ENCODE results near the gene FAM200B. TPM values are rescaled to one million over a fixed set of nuclear protein-coding genes. Genes with fewer than 3 reads are reported as not detected.
A peak's percentile ranks its signal among the peaks of the same experiment; 100 is the strongest.

FAM200B gene
- total and polyA plus RNA-seq, 2 experiments from 2014 or later, result 38.2 to 65.9 TPM

GRCh38 chr4:15651676-15652075, 30.0 kb upstream of the FAM200B start:
- DNase-seq (ENCODE audit: low read depth in 1 of 2, low spot score in 1 of 2), result no peak
- H3K27me3 ChIP-seq, result no peaks in the 10 kb centered on the region
- no peaks in the 10 kb centered on the region for H3K9me3 ChIP-seq (ENCODE audit: low read depth)
- peak overlapping the region; percentile 98 for H3K27ac ChIP-seq
- no peak overlapping the region for H3K4me3 ChIP-seq
- TF ChIP-seq CTCF (IDR thresholded peaks at IDR 0.05; ENCODE audit: low read depth, low read length), result no peak
- H3K36me3 ChIP-seq, result no peaks in the 10 kb centered on the region
- H3K4me1 ChIP-seq (ENCODE audit: low read depth), result peaks cover 35% of the 10 kb centered on the region

- Histone ChIP-seq H3K9me3 (ENCODE audit: low read depth) (no peaks in the 10 kb centered on the region), H3K4me3 (no peak overlapping the region), H3K36me3 (no peaks in the 10 kb centered on the region), H3K4me1 (ENCODE audit: low read depth) (peaks cover 35% of the 10 kb centered on the region), H3K27ac (peak overlapping the region; percentile 98), H3K27me3 (no peaks in the 10 kb centered on the region)
- no peak for DNase-seq (ENCODE audit: low read depth in 1 of 2, low spot score in 1 of 2)
- no peak for TF ChIP-seq CTCF (IDR thresholded peaks at IDR 0.05; ENCODE audit: low read depth, low read length)
Measured at GRCh38 chr4:15652191-15652590, 29.4 kb upstream of the FAM200B start.

GRCh38 chr4:15652841-15653240, 28.8 kb upstream of the FAM200B start:
- TF ChIP-seq CTCF (IDR thresholded peaks at IDR 0.05; ENCODE audit: low read depth, low read length), result no peak
- H3K27me3 ChIP-seq, result no peaks in the 10 kb centered on the region
- no peaks in the 10 kb centered on the region for H3K9me3 ChIP-seq (ENCODE audit: low read depth)
- no peaks in the 10 kb centered on the region for H3K36me3 ChIP-seq
- DNase-seq (ENCODE audit: low read depth in 1 of 2, low spot score in 1 of 2), result peak in 1 of 2 donors; percentile 45
- H3K4me1 ChIP-seq (ENCODE audit: low read depth), result peaks cover 35% of the 10 kb centered on the region
- peak overlapping the region; percentile 98 for H3K27ac ChIP-seq
- H3K4me3 ChIP-seq, result peak overlapping the region; percentile 91

- no peak for TF ChIP-seq CTCF (IDR thresholded peaks at IDR 0.05; ENCODE audit: low read depth, low read length)
- peaks cover 35% of the 10 kb centered on the region for H3K4me1 ChIP-seq (ENCODE audit: low read depth)
- H3K4me3 ChIP-seq, result peak overlapping the region; percentile 91
- H3K9me3 ChIP-seq (ENCODE audit: low read depth), result no peaks in the 10 kb centered on the region
- no peak for DNase-seq (ENCODE audit: low read depth in 1 of 2, low spot score in 1 of 2)
- H3K27ac ChIP-seq, result peak overlapping the region; percentile 98
- H3K27me3 ChIP-seq, result no peaks in the 10 kb centered on the region
- H3K36me3 ChIP-seq, result no peaks in the 10 kb centered on the region
Measured at GRCh38 chr4:15653420-15653819, 28.2 kb upstream of the FAM200B start.

- peak; percentile 42 to 83 for DNase-seq (ENCODE audit: low read depth in 1 of 2, low spot score in 1 of 2)
- H3K27ac ChIP-seq, result peak overlapping the region; percentile 98
- H3K9me3 ChIP-seq (ENCODE audit: low read depth), result no peaks in the 10 kb centered on the region
- peaks cover 35% of the 10 kb centered on the region for H3K4me1 ChIP-seq (ENCODE audit: low read depth)
- peak overlapping the region; percentile 91 for H3K4me3 ChIP-seq
- no peak for TF ChIP-seq CTCF (IDR thresholded peaks at IDR 0.05; ENCODE audit: low read depth, low read length)
- no peaks in the 10 kb centered on the region for H3K36me3 ChIP-seq
- H3K27me3 ChIP-seq, result no peaks in the 10 kb centered on the region
Measured at GRCh38 chr4:15653864-15654592, 27.6 kb upstream of the FAM200B start.

Measured in cardiac muscle cell (in vitro differentiated cells and primary cell).